Osteocyte (in vitro differentiated cells): ENCODE measurements around the gene RAB3C. TPM values are rescaled to one million over a fixed set of nuclear protein-coding genes. Genes with fewer than 3 reads are reported as not detected.

ENCODE experiments used
- DNase-seq: peaks from one replicate; pipeline ENCODE4 v3.0.0; 2021; ENCODE audit warnings: mixed read lengths; ENCODE audit not compliant: unreplicated experiment; ENCODE audit errors: extremely low spot score
- H3K27ac Mint-ChIP-seq: one replicate; pipeline ENCODE4 v1.8.0; 2021; ENCODE audit warnings: mild to moderate bottlenecking, mixed read lengths; ENCODE audit not compliant: unreplicated experiment
- H3K27me3 Mint-ChIP-seq: one replicate; pipeline ENCODE4 v1.8.0; 2021; ENCODE audit warnings: mixed read lengths; ENCODE audit not compliant: unreplicated experiment
- H3K36me3 Mint-ChIP-seq: one replicate; pipeline ENCODE4 v1.8.0; 2021; ENCODE audit warnings: mixed read lengths; ENCODE audit not compliant: unreplicated experiment
- H3K4me1 Mint-ChIP-seq: one replicate; pipeline ENCODE4 v1.8.0; 2021; ENCODE audit warnings: mixed read lengths; ENCODE audit not compliant: unreplicated experiment
- H3K4me3 Mint-ChIP-seq: one replicate; pipeline ENCODE4 v1.8.0; 2021; ENCODE audit warnings: mild to moderate bottlenecking, moderate library complexity, mixed read lengths; ENCODE audit not compliant: unreplicated experiment
- H3K9me3 Mint-ChIP-seq: one replicate; pipeline ENCODE4 v1.8.0; 2021; ENCODE audit warnings: mixed read lengths; ENCODE audit not compliant: unreplicated experiment
- CTCF ChIP-seq: fragments of 200-600 bp; sonication (generic); IDR thresholded peaks from 2 replicates; pipeline ENCODE4 v1.5.0; 2021; ENCODE audit warnings: antibody characterized with exemption, mild to moderate bottlenecking, moderate library complexity
- total RNA-seq: library from RNA; stranded (reverse); gene quantifications from 2 replicates; pipeline ENCODE4 v1.2.1, GENCODE V29; 2021

RAB3C gene
- total RNA-seq, 1 donor from 2014 or later = not detected

GRCh38 chr5:58746321-58746720, 163.4 kb downstream of the RAB3C start:
- DNase-seq = no peak
- Mint-ChIP-seq H3K27ac (no peak overlapping the region), H3K9me3 (no peaks in the 10 kb centered on the region), H3K4me3 (no peak overlapping the region), H3K27me3 (peaks cover 9% of the 10 kb centered on the region), H3K4me1 (no peaks in the 10 kb centered on the region), H3K36me3 (no peaks in the 10 kb centered on the region)
- no peak for TF ChIP-seq CTCF

DNA sequence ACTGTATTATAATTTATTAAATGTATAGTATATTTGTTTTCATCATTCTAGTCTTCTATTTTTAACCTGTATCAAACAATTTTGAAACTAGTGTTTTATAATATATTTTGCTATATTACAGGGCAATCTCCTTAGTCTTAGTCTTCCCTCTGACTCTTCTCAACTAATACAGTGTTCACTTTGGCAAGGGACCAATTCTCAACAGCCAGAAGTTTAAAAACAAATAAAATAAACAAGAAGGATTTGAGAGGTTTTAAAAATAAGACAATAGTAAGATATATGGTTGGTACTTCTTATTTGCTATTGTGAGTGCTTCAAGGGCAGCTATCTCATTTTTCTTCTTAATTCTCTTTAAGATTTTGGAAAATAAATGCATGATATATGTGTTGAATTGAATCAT, 167.2 kb downstream of the RAB3C start:
- Mint-ChIP-seq H3K9me3 (no peaks in the 10 kb centered on the region), H3K4me3 (no peak overlapping the region), H3K27me3 (peaks cover 26% of the 10 kb centered on the region), H3K36me3 (no peaks in the 10 kb centered on the region), H3K27ac (no peak overlapping the region), H3K4me1 (no peaks in the 10 kb centered on the region)
- no peak for TF ChIP-seq CTCF
- DNase-seq = no peak

- Mint-ChIP-seq H3K27me3 (peaks cover 28% of the 10 kb centered on the region), H3K27ac (no peak overlapping the region)
- DNase-seq = no peak
Measured at GRCh38 chr5:58751222-58751837, 168.5 kb downstream of the RAB3C start.

GRCh38 chr5:58752104-58752503, 169.2 kb downstream of the RAB3C start:
- no peak for TF ChIP-seq CTCF
- Mint-ChIP-seq H3K4me3 (no peak overlapping the region), H3K27ac (no peak overlapping the region), H3K9me3 (no peaks in the 10 kb centered on the region), H3K36me3 (no peaks in the 10 kb centered on the region), H3K27me3 (peaks cover 28% of the 10 kb centered on the region), H3K4me1 (no peaks in the 10 kb centered on the region)
- no peak for DNase-seq

More at GRCh38 chr5:58751222-58751837, 168.5 kb downstream of the RAB3C start:
- Mint-ChIP-seq H3K4me3 (no peak overlapping the region), H3K9me3 (no peaks in the 10 kb centered on the region), H3K4me1 (no peaks in the 10 kb centered on the region), H3K36me3 (no peaks in the 10 kb centered on the region)
- TF ChIP-seq CTCF = no peak

DNA sequence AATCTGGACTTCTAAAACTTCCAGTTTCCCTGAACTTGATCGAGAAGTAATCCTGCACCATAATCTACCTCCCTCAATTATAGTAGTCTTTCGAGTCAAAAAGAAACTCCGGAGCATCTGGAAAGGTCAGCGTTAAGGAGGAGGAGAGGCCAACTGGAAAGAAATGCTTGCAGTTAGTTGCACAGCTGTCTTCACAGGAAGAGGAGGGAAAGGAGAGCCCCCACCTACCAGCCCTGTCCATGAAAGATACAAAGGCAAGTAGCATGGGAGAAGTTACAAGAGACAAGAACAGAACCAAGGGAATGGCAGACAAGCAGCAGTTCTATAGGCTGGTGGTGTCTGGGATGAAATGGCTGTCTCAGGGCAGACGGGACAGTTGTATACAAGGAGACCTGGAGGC, 170.6 kb downstream of the RAB3C start:
- Mint-ChIP-seq H3K4me3 (no peak overlapping the region), H3K27ac (no peak overlapping the region), H3K4me1 (no peaks in the 10 kb centered on the region), H3K27me3 (peaks cover 26% of the 10 kb centered on the region), H3K9me3 (no peaks in the 10 kb centered on the region), H3K36me3 (no peaks in the 10 kb centered on the region)
- no peak for DNase-seq
- TF ChIP-seq CTCF = no peak
